K562 (cell line): Measurements from ENCODE around the gene CCNY. TPM values are rescaled to one million over a fixed set of nuclear protein-coding genes. Genes with fewer than 3 reads are reported as not detected.

ENCODE experiments used
- ATAC-seq: fragments of 200-7000 bp; cut with Tn5 transposase; 3 replicates; pipeline ENCODE4 v1.9.1; 2020; ENCODE audit warnings: moderate library complexity
- BruUV-seq: library from RNA; stranded (reverse); fragments of 400-500 nt; replicated peaks from 2 replicates; lab custom pipeline; 2021; lab: Mats Ljungman, UMichigan
- CTCF ChIA-PET: fragments of 300-600 bp; formaldehyde crosslinking; extraction: SDS; loops from one replicate; lab custom pipeline; 2021; ENCODE audit warnings: low intra/inter-chr PET ratio; lab: Yijun Ruan, JAX
- POLR2A ChIA-PET: fragments of 300-600, 350-650 bp; sonication (Branson Sonifier 250); formaldehyde crosslinking; extraction: SDS; loops from one replicate; lab custom pipeline; 2021; ENCODE audit warnings: antibody characterized with exemption, inconsistent platforms; lab: Yijun Ruan, JAX
- DNase-seq, 4 experiments: peaks; one replicate each; pipeline versions ENCODE4 v3.0.0 to v3.0.0-alpha.2; 2011 to 2018; ENCODE audit warnings: low spot score in 3 of 4, mixed read lengths in 3 of 4; ENCODE audit errors: extremely low read depth in 1 of 4
- FAIRE-seq: peaks from 2 replicates; lab custom pipeline; 2011; peaks lifted over from hg19 to GRCh38; lab: Jason Lieb, UNC
- H2AFZ ChIP-seq: 2 replicates; pipeline ENCODE4 v1.6.0; 2011; ENCODE audit warnings: low read depth, low read length, control low read depth, inconsistent platforms
- H3K27ac ChIP-seq: fragments of 200-600 bp; 3 replicates; pipeline ENCODE4 v1.8.0; 2011; ENCODE audit warnings: low read depth, mild to moderate bottlenecking, control low read depth, inconsistent platforms, low read length, moderate library complexity, mixed read lengths; ENCODE audit errors: extremely low read depth
- H3K27me3 ChIP-seq, 2 experiments: fragments of 300-600 bp in 1 of 2; 2 replicates in 1 of 2; 3 replicates in 1 of 2; pipeline versions ENCODE4 v1.6.0 to v1.8.0; 2011; ENCODE audit warnings: inconsistent platforms in 2 of 2, low read length in 2 of 2, mild to moderate bottlenecking in 1 of 2, mixed read lengths in 1 of 2, moderate library complexity in 1 of 2; ENCODE audit not compliant: control insufficient read depth in 2 of 2, insufficient read depth in 2 of 2
- H3K36me3 ChIP-seq: fragments of 300-600 bp; 3 replicates; pipeline ENCODE4 v1.8.0; 2011; ENCODE audit warnings: mild to moderate bottlenecking, low read length, inconsistent platforms; ENCODE audit not compliant: control insufficient read depth, insufficient read depth
- H3K4me1 ChIP-seq, 2 experiments: fragments of 200-600 bp in 1 of 2; replicated peaks in 1 of 2; 2 replicates in 1 of 2; 3 replicates in 1 of 2; pipeline versions ENCODE4 v1.5.1 to v1.8.0; 2011; ENCODE audit warnings: inconsistent platforms in 2 of 2, low read length in 2 of 2, mild to moderate bottlenecking in 1 of 2, mixed read lengths in 1 of 2, moderate library complexity in 1 of 2; ENCODE audit not compliant: control insufficient read depth in 2 of 2, insufficient read depth in 2 of 2
- H3K4me2 ChIP-seq: 2 replicates; pipeline ENCODE4 v1.6.1; 2011; ENCODE audit warnings: low read length, control low read depth, inconsistent platforms, mixed read lengths; ENCODE audit not compliant: insufficient read depth
- H3K4me3 ChIP-seq: fragments of 200-600 bp; sonication (generic), shearing (Covaris generic); 2 replicates; pipeline ENCODE4 v1.5.1; 2016; ENCODE audit warnings: control low read depth, inconsistent platforms
- H3K79me2 ChIP-seq: fragments of 200-600 bp; 3 replicates; pipeline ENCODE4 v1.8.0; 2011; ENCODE audit warnings: low read length, inconsistent platforms; ENCODE audit not compliant: control insufficient read depth, insufficient read depth
- H3K9ac ChIP-seq, 2 experiments: 2 replicates each; pipeline versions ENCODE4 v1.6.0 to v1.6.1; 2011; ENCODE audit warnings: low read depth in 2 of 2, low read length in 2 of 2, control low read depth in 1 of 2, inconsistent platforms in 1 of 2, mild to moderate bottlenecking in 1 of 2, mixed read lengths in 1 of 2; ENCODE audit not compliant: insufficient read depth in 1 of 2
- H3K9me1 ChIP-seq: one replicate; pipeline ENCODE4 v1.6.0; 2011; ENCODE audit warnings: inconsistent platforms, mild to moderate bottlenecking, low read length, moderate library complexity; ENCODE audit not compliant: control insufficient read depth, insufficient read depth
- H3K9me3 ChIP-seq: replicated peaks from 2 replicates; pipeline ENCODE4 v1.5.1; 2011; ENCODE audit warnings: low read depth, low read length, inconsistent platforms; ENCODE audit not compliant: control insufficient read depth, insufficient read depth
- H4K20me1 ChIP-seq: replicated peaks from 2 replicates; pipeline ENCODE4 v1.6.1; 2011; ENCODE audit warnings: low read length, inconsistent platforms, mixed read lengths; ENCODE audit not compliant: control insufficient read depth, insufficient read depth
- ASH1L ChIP-seq: fragments of 450-650 bp; IDR thresholded peaks from 2 replicates; pipeline ENCODE4 v1.6.1; 2018; ENCODE audit warnings: borderline replicate concordance, mild to moderate bottlenecking, low read depth; ENCODE audit not compliant: partially characterized antibody
- BRD9 ChIP-seq: fragments of 450-650 bp; IDR thresholded peaks from 2 replicates; pipeline ENCODE4 v1.6.1; 2018; ENCODE audit warnings: low read depth; ENCODE audit not compliant: partially characterized antibody
- CTBP1 ChIP-seq: fragments of 450-650 bp; IDR thresholded peaks from 2 replicates; pipeline ENCODE4 v1.6.1; 2016; ENCODE audit warnings: borderline replicate concordance
- E2F3 ChIP-seq: fragments of 250-450 bp; sonication (Bioruptor Pico); IDR thresholded peaks from 2 replicates; pipeline ENCODE4 v1.4.0; 2020; ENCODE audit warnings: mild to moderate bottlenecking
- HDGF ChIP-seq: fragments of 450-650 bp; IDR thresholded peaks from 2 replicates; pipeline ENCODE4 v1.6.1; 2016
- ILF3 ChIP-seq: fragments of 450-650 bp; IDR thresholded peaks from 2 replicates; pipeline ENCODE4 v1.6.1; 2018; ENCODE audit warnings: antibody characterized with exemption, mild to moderate bottlenecking, moderate library complexity, borderline replicate concordance
- JUN ChIP-seq, 2 experiments: sonication (generic) in 1 of 2; formaldehyde crosslinking in 1 of 2; IDR thresholded peaks; 2 replicates each; pipeline versions ENCODE4 v1.6.1 to v1.8.0; 2012 to 2022; ENCODE audit warnings: borderline replicate concordance in 2 of 2, mild to moderate bottlenecking in 2 of 2, improper control_type of control experiment in 1 of 2, low read depth in 1 of 2, low read length in 1 of 2, missing genetic modification reagents in 1 of 2
- MBD1 ChIP-seq: fragments of 250-450 bp; sonication (Bioruptor Pico); IDR thresholded peaks from 2 replicates; pipeline ENCODE4 v1.8.0; 2022; ENCODE audit warnings: inconsistent platforms
- MCM7 ChIP-seq, 2 experiments: fragments of 450-650 bp; IDR thresholded peaks; 2 replicates each; pipeline ENCODE4 v1.6.1; 2016 to 2018
- NCOA4 ChIP-seq: fragments of 450-650 bp; IDR thresholded peaks from 2 replicates; pipeline ENCODE4 v1.6.1; 2018; ENCODE audit warnings: mild to moderate bottlenecking; ENCODE audit not compliant: partially characterized antibody
- RAD51 ChIP-seq: fragments of 450-650 bp; IDR thresholded peaks from 2 replicates; pipeline ENCODE4 v1.7.1; 2016; ENCODE audit warnings: low read depth, mild to moderate bottlenecking, borderline replicate concordance
- RCOR1 ChIP-seq, 2 experiments: IDR thresholded peaks; 2 replicates each; pipeline ENCODE4 v1.6.1; 2012; ENCODE audit warnings: low read depth in 2 of 2, low read length in 2 of 2, borderline replicate concordance in 1 of 2, improper control_type of control experiment in 1 of 2
- SPI1 ChIP-seq: IDR thresholded peaks from 2 replicates; pipeline ENCODE4 v1.6.1; 2011; ENCODE audit warnings: low read depth, low read length, control low read depth, borderline replicate concordance
- TAF1 ChIP-seq: IDR thresholded peaks from 2 replicates; pipeline ENCODE4 v1.6.1; 2011; ENCODE audit warnings: mild to moderate bottlenecking, low read length, moderate library complexity; ENCODE audit not compliant: insufficient read depth, control insufficient read depth, severe bottlenecking; ENCODE audit errors: extremely low read depth
- TCF3 ChIP-seq: sonication (generic); formaldehyde crosslinking; IDR thresholded peaks from 2 replicates; pipeline ENCODE4 v1.4.0; 2020; ENCODE audit warnings: mild to moderate bottlenecking, missing genetic modification reagents
- THRB ChIP-seq: fragments of 450-650 bp; formaldehyde crosslinking; conservative IDR thresholded peaks from 2 replicates; pipeline ENCODE4 v1.4.0; 2022; ENCODE audit warnings: mild to moderate bottlenecking, missing genetic modification characterization
- ZC3H8 ChIP-seq: fragments of 450-650 bp; IDR thresholded peaks from 2 replicates; pipeline ENCODE4 v1.6.1; 2017
- ZEB2 ChIP-seq: fragments of 450-650 bp; IDR thresholded peaks from 2 replicates; pipeline ENCODE4 v1.6.1; 2016
- WGBS: fragments of 100-300 bp; shearing (Covaris generic); methylation state at CpG from one replicate; pipeline ENCODE4 v1.1.6; 2016; ENCODE audit warnings: low coverage, mixed read lengths; ENCODE audit not compliant: insufficient coverage; ENCODE audit errors: missing lambda C conversion rate; 5-methylcytosine and 5-hydroxymethylcytosine counted together
- in situ Hi-C: fragments of 300-500 bp; cut with MboI; formaldehyde crosslinking; loops from 4 replicates; pipeline ENCODE4 v1.15.0; 2018; ENCODE audit warnings: inconsistent platforms, mixed read lengths
- intact Hi-C: fragments of 100-400 bp; cut with micrococcal nuclease; formaldehyde crosslinking; loops from 2 replicates; pipeline ENCODE4 v1.14.2; 2022
- polyA plus RNA-seq, 8 experiments: library from polyadenylated mRNA; depleted of rRNA in 4 of 8; stranded (reverse) in 5 of 8; unstranded in 3 of 8; fragments of >200 nt; fragmentation: Nextera tagmentation in 2 of 8; fragmentation: Illumina TruSeq in 1 of 8; extraction: Ambion mirVana in 2 of 8; extraction: Trizol in 1 of 8; gene quantifications; 2 replicates each; pipeline versions ENCODE4 v1.2.1 to v1.2.3, GENCODE V29; 2011 to 2014; ENCODE audit warnings: inconsistent platforms in 1 of 8, missing spikeins in 1 of 8
- total RNA-seq, 7 experiments: library from RNA; depleted of rRNA in 6 of 7; stranded (reverse); fragments of >200 nt in 6 of 7; fragmentation: Illumina TruSeq in 2 of 7; extraction: Trizol in 2 of 7; gene quantifications; 2 replicates each; pipeline versions ENCODE4 v1.2.1 to v1.2.3, GENCODE V29; 2011 to 2021; ENCODE audit warnings: low replicate concordance in 1 of 7
- TF ChIP-seq, protein P1 (sequence below): fragments of 250-450 bp; sonication (Bioruptor Pico); IDR thresholded peaks from 2 replicates; pipeline ENCODE4 v1.4.0; 2020

The CCNY gene
- total and polyA plus RNA-seq, 9 of the 15 experiments (the other 6 are each of a cell fraction or from before 2014, with no cell fraction given), result 8.4 to 109 (median 38.6) TPM

GRCh38 chr10:35412900-35413491 is 76.7 kb downstream of the CCNY start:
- DNase-seq (peak in 3 of 4 experiments; percentile 33 to 72 (median 69)), ATAC-seq (peak; percentile 63), FAIRE-seq (peak; percentile 71)
- CTCF ChIA-PET, result no interaction called here
- no peaks in the 10 kb centered on the region for H3K27me3 ChIP-seq
- no peaks in the 10 kb centered on the region for H3K36me3 ChIP-seq
- intact Hi-C loops (loop anchor here (5.0 kb wide), 2 partner anchors 34 to 76 kb away; partner anchors contain the start of gene CCNY), in situ Hi-C loops (no loop called here)
- peaks cover 8% of the 10 kb centered on the region for H3K9me1 ChIP-seq
- 0 out of 2 replicates have a peak overlapping the region, but pooled peaks have one; percentile 4 for H3K4me3 ChIP-seq
- no peaks in the 10 kb centered on the region for H3K9me3 ChIP-seq
- peaks cover 24 to 46% of the 10 kb centered on the region in 2 experiments for H3K4me1 ChIP-seq
- peak overlapping the region; percentile 61 for H3K4me2 ChIP-seq
- peak overlapping the region; percentile 76 for H3K27ac ChIP-seq
- peak overlapping the region in 1 of 2 experiments; percentile 64; a peak in 2 of 4 replicates for H3K9ac ChIP-seq
- H4K20me1 ChIP-seq, result peaks cover 64% of the 10 kb centered on the region
- 17% methylated on average over 4 of the region's 4 CpGs for WGBS
- POLR2A ChIA-PET, result interaction anchor here (0.7 to 1.9 kb wide), 5 partner anchors 9 to 90 kb away, joined by 3 to 8 read pairs (median 6); no protein-coding TSS in a partner anchor
- no peak overlapping the region for H2AFZ ChIP-seq
- BruUV-seq, result no TSS peak
- peaks cover 98% of the 10 kb centered on the region for H3K79me2 ChIP-seq
- TF ChIP-seq CTBP1, result 0 out of 2 replicates have a peak, but pooled peaks have one; percentile 30
- TF ChIP-seq RAD51, result peak; percentile 23; the same call in 1 of the 2 replicates
- TF ChIP-seq MCM7 (IDR thresholded peaks at IDR 0.05), result no peak
- no peak for TF ChIP-seq ZC3H8
- TF ChIP-seq BRD9, result peak; percentile 76
- no peak for TF ChIP-seq MBD1
- no peak for TF ChIP-seq THRB
- TF ChIP-seq SPI1, result peak; percentile 27; the same call in 1 of the 2 replicates
- no peak for TF ChIP-seq E2F3
- peak; percentile 76 for TF ChIP-seq ZEB2
- no peak for TF ChIP-seq NCOA4
- TF ChIP-seq, protein P1, sequence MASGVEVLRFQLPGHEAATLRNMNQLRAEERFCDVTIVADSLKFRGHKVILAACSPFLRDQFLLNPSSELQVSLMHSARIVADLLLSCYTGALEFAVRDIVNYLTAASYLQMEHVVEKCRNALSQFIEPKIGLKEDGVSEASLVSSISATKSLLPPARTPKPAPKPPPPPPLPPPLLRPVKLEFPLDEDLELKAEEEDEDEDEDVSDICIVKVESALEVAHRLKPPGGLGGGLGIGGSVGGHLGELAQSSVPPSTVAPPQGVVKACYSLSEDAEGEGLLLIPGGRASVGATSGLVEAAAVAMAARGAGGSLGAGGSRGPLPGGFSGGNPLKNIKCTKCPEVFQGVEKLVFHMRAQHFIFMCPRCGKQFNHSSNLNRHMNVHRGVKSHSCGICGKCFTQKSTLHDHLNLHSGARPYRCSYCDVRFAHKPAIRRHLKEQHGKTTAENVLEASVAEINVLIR (CRISPR knock-in tag), result no peak
- TF ChIP-seq TCF3 (CRISPR knock-in tag), result peak; percentile 82
- peak; percentile 71 for TF ChIP-seq HDGF
- TF ChIP-seq ASH1L, result no peak
- no peak for TF ChIP-seq TAF1
- no peak for TF ChIP-seq JUN (IDR thresholded peaks at IDR 0.05; ENCODE audit: borderline replicate concordance, low read depth, low read length)
- TF ChIP-seq JUN (CRISPR knock-in tag; IDR thresholded peaks at IDR 0.05; ENCODE audit: borderline replicate concordance), result no peak
- TF ChIP-seq ILF3, result no peak
- no peak for TF ChIP-seq RCOR1 (IDR thresholded peaks at IDR 0.05; ENCODE audit: borderline replicate concordance in 1 of 2, low read depth in 2 of 2, low read length in 2 of 2)
